Body of pancreas (tissue), 4 donors: ENCODE data around the gene AUTS2. TPM values are rescaled to one million over a fixed set of nuclear protein-coding genes. Genes with fewer than 3 reads are reported as not detected.
A peak's percentile ranks its signal among the peaks of the same experiment; 100 is the strongest.

Experiments used
- ATAC-seq: fragments of 150-250 bp; one replicate; pipeline ENCODE4 v1.9.1; 2016
- DNase-seq, 4 donors: peaks; one replicate each; pipeline ENCODE4 v3.0.0-alpha.2; 2019
- H3K27ac ChIP-seq, 4 donors: fragments of 200-600 bp; sonication (generic); 1 replicate in 3 of 4; 2 replicates in 1 of 4; pipeline versions ENCODE4 v1.5.1 to v1.6.1; 2016 to 2019; ENCODE audit warnings: mild to moderate bottlenecking in 1 of 4, mixed read lengths in 1 of 4, moderate library complexity in 1 of 4
- H3K27me3 ChIP-seq, 2 donors: fragments of 200-600 bp; sonication (generic); one replicate each; pipeline ENCODE4 v1.6.0; 2016; ENCODE audit warnings: mild to moderate bottlenecking in 1 of 2
- H3K36me3 ChIP-seq, 2 donors: fragments of 200-600 bp; sonication (generic); replicated peaks in 1 of 2; 2 replicates each; pipeline ENCODE4 v1.5.1; 2016; ENCODE audit warnings: low read depth in 2 of 2; ENCODE audit not compliant: insufficient read depth in 1 of 2
- H3K4me1 ChIP-seq: fragments of 200-600 bp; sonication (generic); one replicate; pipeline ENCODE4 v1.6.0; 2016
- H3K4me3 ChIP-seq, 2 donors: fragments of 200-600 bp; sonication (generic); 1 replicate in 1 of 2; 2 replicates in 1 of 2; pipeline ENCODE4 v1.5.1; 2016 to 2019
- H3K9me3 ChIP-seq, 3 donors: fragments of 200-600 bp; sonication (generic); 1 replicate in 2 of 3; 2 replicates in 1 of 3; pipeline ENCODE4 v1.5.1; 2016
- POLR2A ChIP-seq, 3 donors: fragments of 450-650 bp; IDR thresholded peaks; one replicate each; pipeline ENCODE4 v1.6.1; 2016; ENCODE audit warnings: antibody characterized with exemption in 3 of 3, mild to moderate bottlenecking in 2 of 3
- WGBS, 2 donors: methylation state at CpG; one replicate each; pipeline ENCODE4 v1.1.5; 2017; 5-methylcytosine and 5-hydroxymethylcytosine counted together
- intact Hi-C: fragments of 100-400 bp; cut with DNase I; formaldehyde crosslinking; loops from one replicate; pipeline ENCODE4 v1.15.1; 2023
- total RNA-seq, 2 donors: library from RNA; depleted of rRNA; stranded (reverse); fragments of >200 nt; gene quantifications; one replicate each; pipeline ENCODE4 v1.1.0, GENCODE V29; 2016
- TF ChIP-seq, protein P1 (sequence below), 7 experiments: fragments of 450-650 bp in 4 of 7; fragments of 200-600 bp in 3 of 7; sonication (generic) in 3 of 7; IDR thresholded peaks; one replicate each; pipeline ENCODE4 v1.5.1; 2016 to 2019; ENCODE audit warnings: antibody characterized with exemption in 7 of 7

Gene AUTS2
- total RNA-seq, 2 donors from 2014 or later = 11.7 to 18.5 TPM

GRCh38 chr7:70637726-70638125, 1039.5 kb downstream of the AUTS2 start:
- H3K27ac ChIP-seq = no peak overlapping the region
- 17 to 44% methylated on average over 1 of the region's 1 CpG for WGBS, 2 donors
- no peaks in the 10 kb centered on the region for H3K27me3 ChIP-seq
- intact Hi-C loops = no loop called here
- no peaks in the 10 kb centered on the region for H3K36me3 ChIP-seq
- H3K9me3 ChIP-seq = no peaks in the 10 kb centered on the region
- H3K4me1 ChIP-seq = no peaks in the 10 kb centered on the region
- no peak for DNase-seq
- no peak for TF ChIP-seq POLR2A (IDR thresholded peaks at IDR 0.05)
- TF ChIP-seq, protein P1, sequence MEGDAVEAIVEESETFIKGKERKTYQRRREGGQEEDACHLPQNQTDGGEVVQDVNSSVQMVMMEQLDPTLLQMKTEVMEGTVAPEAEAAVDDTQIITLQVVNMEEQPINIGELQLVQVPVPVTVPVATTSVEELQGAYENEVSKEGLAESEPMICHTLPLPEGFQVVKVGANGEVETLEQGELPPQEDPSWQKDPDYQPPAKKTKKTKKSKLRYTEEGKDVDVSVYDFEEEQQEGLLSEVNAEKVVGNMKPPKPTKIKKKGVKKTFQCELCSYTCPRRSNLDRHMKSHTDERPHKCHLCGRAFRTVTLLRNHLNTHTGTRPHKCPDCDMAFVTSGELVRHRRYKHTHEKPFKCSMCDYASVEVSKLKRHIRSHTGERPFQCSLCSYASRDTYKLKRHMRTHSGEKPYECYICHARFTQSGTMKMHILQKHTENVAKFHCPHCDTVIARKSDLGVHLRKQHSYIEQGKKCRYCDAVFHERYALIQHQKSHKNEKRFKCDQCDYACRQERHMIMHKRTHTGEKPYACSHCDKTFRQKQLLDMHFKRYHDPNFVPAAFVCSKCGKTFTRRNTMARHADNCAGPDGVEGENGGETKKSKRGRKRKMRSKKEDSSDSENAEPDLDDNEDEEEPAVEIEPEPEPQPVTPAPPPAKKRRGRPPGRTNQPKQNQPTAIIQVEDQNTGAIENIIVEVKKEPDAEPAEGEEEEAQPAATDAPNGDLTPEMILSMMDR (IDR thresholded peaks at IDR 0.05) = no peak
- no peak for ATAC-seq
- no peak overlapping the region for H3K4me3 ChIP-seq

DNA sequence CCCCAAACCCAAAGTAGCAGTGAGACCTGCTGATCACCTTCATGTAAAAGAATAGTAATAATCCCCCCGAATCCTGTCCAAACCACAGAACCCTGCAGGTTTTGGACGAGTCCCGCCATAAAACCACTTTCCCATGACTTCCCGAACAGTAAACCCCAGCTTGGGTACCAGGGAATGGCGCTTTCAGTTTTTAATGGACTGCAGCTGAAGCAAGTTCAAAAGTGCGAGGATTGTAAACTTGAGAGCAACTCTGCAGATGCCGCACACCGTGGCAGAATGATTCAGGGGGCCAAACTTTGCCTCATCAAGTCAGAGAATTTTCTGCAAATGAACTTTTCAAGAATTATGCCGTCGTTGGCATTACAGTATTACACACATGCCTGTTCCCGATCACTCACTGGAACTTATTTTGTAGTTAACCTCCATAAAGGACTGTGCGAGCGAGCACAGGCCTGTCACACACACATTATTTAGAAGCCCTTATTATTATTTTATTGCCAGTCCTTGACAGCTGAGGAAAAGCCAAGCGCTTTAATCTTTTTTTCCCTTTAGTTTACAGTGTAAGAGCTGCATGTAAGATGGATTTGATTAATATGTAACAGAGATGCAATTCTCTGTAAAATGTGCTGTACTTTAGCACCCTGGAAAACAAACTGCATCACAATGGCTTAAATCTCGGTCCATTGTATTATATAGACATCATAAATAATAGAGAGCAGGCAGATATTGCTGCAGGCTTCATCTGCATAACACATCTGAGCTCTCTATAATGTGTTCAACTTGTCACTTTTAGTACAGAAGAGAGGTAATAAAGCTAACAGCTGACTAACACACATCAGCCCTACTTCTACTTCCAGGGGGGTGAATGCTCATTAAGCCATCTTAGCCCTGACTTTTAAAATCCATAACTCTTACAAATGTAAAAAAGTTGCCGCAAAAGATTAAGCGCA, 1040.2 kb downstream of the AUTS2 start:
- ATAC-seq (no peak), DNase-seq (no peak)
- intact Hi-C loops = no loop called here
- Histone ChIP-seq H3K27me3 (no peaks in the 10 kb centered on the region), H3K9me3 (no peaks in the 10 kb centered on the region), H3K4me1 (no peaks in the 10 kb centered on the region), H3K4me3 (no peak overlapping the region), H3K27ac (no peak overlapping the region), H3K36me3 (no peaks in the 10 kb centered on the region)
- TF ChIP-seq POLR2A (IDR thresholded peaks at IDR 0.05) = no peak
- TF ChIP-seq, protein P1 (IDR thresholded peaks at IDR 0.05) = no peak
- 68 to 79% methylated on average over 17 of the region's 17 CpGs for WGBS, 2 donors

GRCh38 chr7:70640266-70640833, 1042.1 kb downstream of the AUTS2 start:
- no peaks in the 10 kb centered on the region for H3K4me1 ChIP-seq
- no peaks in the 10 kb centered on the region for H3K36me3 ChIP-seq
- peak; percentile 42 for ATAC-seq
- intact Hi-C loops = no loop called here
- WGBS, 2 donors = 84 to 92% methylated on average over 5 of the region's 5 CpGs
- no peak overlapping the region for H3K4me3 ChIP-seq
- no peaks in the 10 kb centered on the region for H3K9me3 ChIP-seq
- H3K27me3 ChIP-seq = no peaks in the 10 kb centered on the region
- DNase-seq = no peak
- H3K27ac ChIP-seq = no peak overlapping the region
- TF ChIP-seq, protein P1 (IDR thresholded peaks at IDR 0.05) = no peak
- no peak for TF ChIP-seq POLR2A (IDR thresholded peaks at IDR 0.05)

- no peak for DNase-seq
- no peak for ATAC-seq
- Histone ChIP-seq H3K4me1 (no peaks in the 10 kb centered on the region), H3K36me3 (no peaks in the 10 kb centered on the region), H3K27me3 (no peaks in the 10 kb centered on the region), H3K9me3 (no peaks in the 10 kb centered on the region), H3K27ac (no peak overlapping the region), H3K4me3 (no peak overlapping the region)
- 94 to 97% methylated on average over 2 of the region's 2 CpGs for WGBS, 2 donors
- TF ChIP-seq POLR2A (IDR thresholded peaks at IDR 0.05) = no peak
- TF ChIP-seq, protein P1 (IDR thresholded peaks at IDR 0.05) = no peak
- intact Hi-C loops = no loop called here
These were observed 1043.6 kb downstream of the AUTS2 start for GRCh38 chr7:70641882-70642281.
